B cell (primary cell): ENCODE data around the gene MGMT.

Experiments used
- EZH2 ChIP-seq: IDR thresholded peaks from 2 replicates; pipeline ENCODE4 v1.6.1; 2012; ENCODE audit warnings: borderline replicate concordance, low read depth, mild to moderate bottlenecking, moderate library complexity, low read length; ENCODE audit not compliant: insufficient read depth, poor library complexity, severe bottlenecking
- TF ChIP-seq, protein P1 (sequence below): fragments of 200-600 bp; IDR thresholded peaks from one replicate; pipeline ENCODE4 v1.8.0; 2022; ENCODE audit warnings: antibody characterized with exemption, mild to moderate bottlenecking

GRCh38 chr10:129809841-129810240 is 342.8 kb downstream of the MGMT start:
- TF ChIP-seq, protein P1, sequence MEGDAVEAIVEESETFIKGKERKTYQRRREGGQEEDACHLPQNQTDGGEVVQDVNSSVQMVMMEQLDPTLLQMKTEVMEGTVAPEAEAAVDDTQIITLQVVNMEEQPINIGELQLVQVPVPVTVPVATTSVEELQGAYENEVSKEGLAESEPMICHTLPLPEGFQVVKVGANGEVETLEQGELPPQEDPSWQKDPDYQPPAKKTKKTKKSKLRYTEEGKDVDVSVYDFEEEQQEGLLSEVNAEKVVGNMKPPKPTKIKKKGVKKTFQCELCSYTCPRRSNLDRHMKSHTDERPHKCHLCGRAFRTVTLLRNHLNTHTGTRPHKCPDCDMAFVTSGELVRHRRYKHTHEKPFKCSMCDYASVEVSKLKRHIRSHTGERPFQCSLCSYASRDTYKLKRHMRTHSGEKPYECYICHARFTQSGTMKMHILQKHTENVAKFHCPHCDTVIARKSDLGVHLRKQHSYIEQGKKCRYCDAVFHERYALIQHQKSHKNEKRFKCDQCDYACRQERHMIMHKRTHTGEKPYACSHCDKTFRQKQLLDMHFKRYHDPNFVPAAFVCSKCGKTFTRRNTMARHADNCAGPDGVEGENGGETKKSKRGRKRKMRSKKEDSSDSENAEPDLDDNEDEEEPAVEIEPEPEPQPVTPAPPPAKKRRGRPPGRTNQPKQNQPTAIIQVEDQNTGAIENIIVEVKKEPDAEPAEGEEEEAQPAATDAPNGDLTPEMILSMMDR, result no peak
- TF ChIP-seq EZH2, result no peak
